Measurements from ENCODE around the gene IFNL2.
"Not testable (repeated sequence)": the region's sequence is repeated elsewhere in the genome, so short reads cannot be mapped to it uniquely, and the experiment has no call there.

IFNL2 gene

DNA sequence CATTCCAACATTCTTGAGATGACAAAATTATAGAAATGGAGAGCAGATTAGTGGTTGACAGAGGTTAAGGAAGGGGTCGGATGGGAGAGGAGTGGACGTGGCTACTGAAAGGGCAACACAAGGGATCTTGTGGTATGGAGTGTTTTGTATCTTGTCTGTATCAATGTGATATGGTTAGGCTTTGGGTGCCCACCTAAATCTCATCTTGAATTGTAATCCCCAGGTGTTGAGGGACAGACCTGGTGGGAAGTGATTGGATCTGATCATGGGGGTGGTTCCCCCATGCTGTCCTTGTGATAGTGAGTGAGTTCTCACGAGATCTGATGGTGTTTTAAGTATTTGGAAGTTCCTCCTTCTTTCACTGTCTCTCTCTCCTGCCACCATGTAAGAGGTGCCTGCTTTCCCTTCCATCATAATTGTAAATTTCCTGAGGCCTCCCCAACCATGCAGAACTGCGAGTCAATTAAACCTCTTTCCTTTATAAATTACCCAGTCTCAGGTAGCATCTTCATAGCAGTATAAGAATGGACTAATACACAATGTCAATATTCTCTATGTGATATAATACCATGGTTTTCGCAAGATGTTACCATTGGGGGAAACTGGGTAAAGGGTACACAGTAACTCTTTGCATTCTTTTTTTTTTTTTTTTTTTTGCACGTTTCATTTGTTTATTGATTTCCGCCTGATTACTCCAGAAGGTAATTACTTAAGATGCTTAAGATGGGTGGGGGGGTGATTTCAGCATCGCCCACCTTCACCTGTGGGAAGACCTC lies 14.6 kb upstream of the IFNL2 start:
- DNase-seq (ENCODE audit: low read depth) = no peak

DNA sequence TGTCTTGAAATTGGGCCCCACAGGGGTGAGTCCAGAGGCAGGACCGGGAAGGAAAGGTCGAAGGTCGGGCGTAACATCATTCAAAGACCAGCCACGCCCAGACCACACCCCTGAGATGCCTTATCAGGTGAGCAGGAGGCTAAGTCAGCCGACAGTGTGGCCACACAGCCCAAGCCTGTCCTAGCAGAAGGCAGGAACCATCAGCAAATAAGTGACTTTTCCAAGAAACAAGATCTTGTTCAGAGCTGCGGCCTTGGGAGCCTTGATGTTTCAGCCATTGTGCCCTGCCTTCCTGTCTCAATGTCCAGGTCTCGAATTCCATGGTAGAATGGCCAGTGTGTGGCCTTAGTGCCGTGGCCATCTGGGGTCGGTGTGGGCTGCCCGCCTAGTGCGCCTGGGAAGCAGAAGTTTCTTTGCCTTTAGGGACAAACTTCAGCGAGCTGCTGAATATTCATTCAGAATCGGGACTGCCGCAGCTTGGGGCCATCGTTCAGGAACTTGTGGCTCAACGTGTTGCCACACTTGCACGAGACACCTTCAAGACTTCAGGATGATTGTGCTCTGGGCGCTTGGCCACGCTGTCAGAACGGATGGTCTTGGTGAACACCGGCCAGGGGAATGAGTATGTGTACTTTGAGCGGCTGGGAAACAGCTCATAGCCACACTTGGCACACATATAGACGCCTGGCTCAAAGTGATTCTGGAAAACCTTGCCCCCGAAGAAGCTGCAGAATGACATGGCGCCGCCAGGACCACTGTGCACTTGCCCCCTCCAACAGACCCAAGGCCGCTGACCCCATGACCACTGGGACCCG lies 13.5 kb upstream of the IFNL2 start:
- no peak for DNase-seq (ENCODE audit: low read depth)

GRCh38 chr19:39257227-39257626 lies 11.0 kb upstream of the IFNL2 start:
- no peak for DNase-seq (ENCODE audit: low read depth)

- DNase-seq (ENCODE audit: low read depth) = no peak
Observed at GRCh38 chr19:39261704-39262103, 6.5 kb upstream of the IFNL2 start.

DNA sequence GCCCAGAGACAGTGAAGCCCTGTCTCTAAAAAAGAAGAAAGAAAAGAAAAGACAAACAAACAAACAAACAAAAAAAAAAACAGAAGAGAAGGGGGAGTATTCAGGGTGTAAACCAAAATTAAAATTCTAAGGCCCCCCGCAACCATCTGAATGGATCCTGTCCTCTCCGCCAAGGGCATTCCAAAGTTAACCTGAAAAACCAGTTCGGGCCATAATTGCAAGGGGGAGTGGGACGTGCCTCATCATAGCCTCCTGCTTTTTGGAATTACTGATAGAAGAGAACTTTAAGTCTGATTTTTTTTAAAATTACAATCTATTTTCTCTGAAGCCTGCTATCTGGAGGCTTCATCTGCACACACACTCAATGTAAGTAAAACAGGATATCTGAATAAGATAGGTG lies 5.7 kb upstream of the IFNL2 start:
- no peak for DNase-seq (ENCODE audit: low read depth)

DNA sequence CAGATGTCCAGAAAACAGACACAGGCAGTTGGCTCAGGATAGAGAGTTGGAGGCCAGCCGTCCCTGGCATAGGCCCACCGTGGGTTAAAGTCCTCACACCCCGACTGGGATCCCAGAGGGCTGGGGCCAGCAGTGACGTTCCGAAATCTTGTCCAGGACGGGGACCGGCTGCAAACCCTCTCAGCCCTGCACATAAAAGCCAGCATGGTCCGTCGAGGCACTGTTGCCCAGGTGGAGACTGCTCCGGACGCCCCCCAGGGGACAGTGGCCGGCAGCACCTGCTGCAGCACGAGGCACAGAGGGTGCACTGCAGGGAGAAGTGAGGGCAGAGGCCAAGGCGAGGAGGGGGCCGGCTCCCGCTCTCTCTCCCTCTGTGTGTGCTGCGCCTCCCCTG lies 4.3 kb upstream of the IFNL2 start:
- DNase-seq (ENCODE audit: low read depth) = no peak

GRCh38 chr19:39264306-39265290 lies 3.6 kb upstream of the IFNL2 start:
- DNase-seq (ENCODE audit: low read depth) = no peak

- no peak for DNase-seq (ENCODE audit: low read depth)
Observed at GRCh38 chr19:39265321-39265916, 2.8 kb upstream of the IFNL2 start.

DNA sequence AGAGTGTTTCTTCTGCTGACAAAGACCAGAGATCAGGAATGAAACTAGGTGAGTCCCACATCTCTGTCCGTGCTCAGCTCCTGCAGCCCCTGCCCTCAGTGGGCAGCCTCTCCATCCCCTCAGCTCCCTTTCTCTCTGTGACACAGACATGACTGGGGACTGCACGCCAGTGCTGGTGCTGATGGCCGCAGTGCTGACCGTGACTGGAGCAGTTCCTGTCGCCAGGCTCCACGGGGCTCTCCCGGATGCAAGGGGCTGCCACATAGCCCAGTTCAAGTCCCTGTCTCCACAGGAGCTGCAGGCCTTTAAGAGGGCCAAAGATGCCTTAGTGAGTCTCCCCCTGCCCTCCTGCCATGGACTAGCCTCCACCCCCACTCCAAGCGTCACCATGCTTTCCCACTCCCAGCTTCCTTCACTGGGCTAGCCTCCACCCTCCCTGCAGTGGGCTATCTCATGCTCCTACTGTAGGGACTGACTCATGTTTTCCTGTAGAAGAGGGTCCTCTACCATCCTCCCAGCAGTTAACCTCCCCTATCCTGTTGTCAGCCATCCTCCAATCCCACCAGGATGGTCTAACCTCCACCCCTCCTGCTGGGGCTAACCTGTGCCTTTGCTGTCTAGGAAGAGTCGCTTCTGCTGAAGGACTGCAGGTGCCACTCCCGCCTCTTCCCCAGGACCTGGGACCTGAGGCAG lies 481 bp downstream of the IFNL2 start:
- not testable (repeated sequence) for DNase-seq (ENCODE audit: low read depth)

GRCh38 chr19:39269369-39269768 lies 1.2 kb downstream of the IFNL2 start:
- DNase-seq (ENCODE audit: low read depth) = not testable (repeated sequence)

DNA sequence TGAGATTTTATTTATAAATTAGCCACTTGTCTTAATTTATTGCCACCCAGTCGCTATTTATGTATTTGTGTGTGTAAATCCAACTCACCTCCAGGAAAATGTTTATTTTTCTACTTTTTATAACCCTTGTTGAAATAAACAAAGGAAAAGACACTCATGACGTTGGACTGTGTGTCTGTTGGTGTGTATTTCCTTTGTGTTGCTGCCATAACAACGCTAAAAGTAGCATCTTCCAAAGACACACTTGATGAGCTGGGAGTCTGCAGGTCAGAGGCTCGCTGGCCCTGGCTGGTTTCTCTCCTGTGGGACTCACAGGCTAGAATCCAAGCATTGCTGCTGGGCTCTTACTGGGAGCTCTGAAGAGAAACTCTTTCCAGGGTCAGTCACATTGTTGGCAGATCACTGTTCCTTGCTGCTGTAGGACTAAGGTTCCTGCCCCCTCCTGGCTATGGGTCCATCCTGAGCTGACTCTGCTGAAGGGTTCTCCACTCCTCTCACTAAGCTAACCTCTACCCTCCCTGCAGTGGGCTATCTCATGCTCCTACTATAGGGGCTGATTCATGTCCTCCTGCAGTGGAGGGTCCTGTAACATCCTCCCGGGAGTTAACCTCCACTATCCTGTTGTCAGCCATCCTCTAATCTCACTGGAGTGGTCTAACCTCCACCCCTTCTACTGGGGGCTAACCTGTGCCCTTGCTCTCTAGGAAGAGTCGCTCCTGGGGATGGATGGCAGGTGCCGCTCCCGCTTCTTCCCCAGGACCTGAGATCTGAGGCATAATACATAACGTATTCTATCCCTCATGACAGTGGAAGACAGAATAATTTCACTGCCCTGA lies 2.1 kb downstream of the IFNL2 start:
- DNase-seq (ENCODE audit: low read depth) = no peak

DNA sequence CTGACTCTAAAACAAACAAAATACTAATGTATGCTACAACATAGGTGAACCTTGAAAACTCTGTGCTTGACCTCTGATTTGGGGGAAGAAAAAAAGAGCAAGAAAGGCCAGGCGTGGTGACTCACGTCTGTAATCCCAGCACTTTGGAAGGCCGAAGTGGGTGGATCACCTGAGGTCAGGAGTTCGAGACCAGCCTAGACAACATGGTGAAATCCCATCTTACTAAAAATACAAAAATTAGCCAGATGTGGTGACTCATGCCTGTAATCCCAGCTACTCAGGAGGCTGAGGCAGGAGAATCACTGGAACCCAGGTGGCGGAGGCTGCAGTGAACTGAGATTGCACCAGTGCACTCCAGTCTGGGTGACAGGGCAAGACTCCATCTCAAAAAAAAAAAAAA lies 5.7 kb downstream of the IFNL2 start:
- not testable (repeated sequence) for DNase-seq (ENCODE audit: low read depth)

GRCh38 chr19:39275578-39275977 lies 7.4 kb downstream of the IFNL2 start:
- DNase-seq (ENCODE audit: low read depth) = no peak

DNA sequence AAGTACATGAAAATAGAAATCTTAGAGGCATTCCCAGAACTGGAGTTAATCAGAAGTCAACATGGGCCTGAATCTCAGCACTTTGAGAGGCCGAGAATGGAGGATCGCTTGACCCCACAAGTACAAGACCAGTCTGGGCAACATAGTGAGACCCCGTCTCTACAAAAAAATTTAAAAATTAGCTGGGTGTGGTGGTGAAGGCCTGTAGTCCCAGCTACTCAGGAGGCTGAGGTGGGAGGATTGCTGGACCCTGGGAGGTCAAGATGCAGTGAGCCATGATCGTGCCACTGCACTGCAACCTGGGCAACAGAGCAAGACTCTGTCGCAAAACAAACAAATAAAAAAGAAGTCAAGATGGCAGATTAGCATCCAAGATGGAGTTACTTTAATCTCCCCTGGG lies 8.5 kb downstream of the IFNL2 start:
- DNase-seq (ENCODE audit: low read depth) = no peak

DNA sequence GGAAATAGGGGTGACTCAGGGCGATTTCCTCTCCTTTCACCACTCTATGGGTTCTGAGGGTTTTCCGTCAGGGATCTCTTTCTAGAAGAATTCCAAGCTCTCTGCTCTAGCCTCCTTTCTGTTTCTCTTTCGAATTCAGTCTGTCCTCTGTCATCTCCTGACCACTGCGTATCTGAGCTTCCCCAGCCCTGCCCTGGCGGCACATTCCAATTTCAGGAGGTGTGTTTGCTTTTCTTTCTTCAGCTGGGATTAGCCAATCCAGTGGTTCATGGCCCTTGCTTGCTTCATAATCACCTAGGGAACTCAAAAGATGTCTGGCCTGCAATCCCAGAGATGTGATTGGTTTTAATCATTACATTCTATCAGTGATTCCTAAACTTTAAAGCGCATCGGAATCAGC lies 9.4 kb downstream of the IFNL2 start:
- no peak for DNase-seq (ENCODE audit: low read depth)

DNA sequence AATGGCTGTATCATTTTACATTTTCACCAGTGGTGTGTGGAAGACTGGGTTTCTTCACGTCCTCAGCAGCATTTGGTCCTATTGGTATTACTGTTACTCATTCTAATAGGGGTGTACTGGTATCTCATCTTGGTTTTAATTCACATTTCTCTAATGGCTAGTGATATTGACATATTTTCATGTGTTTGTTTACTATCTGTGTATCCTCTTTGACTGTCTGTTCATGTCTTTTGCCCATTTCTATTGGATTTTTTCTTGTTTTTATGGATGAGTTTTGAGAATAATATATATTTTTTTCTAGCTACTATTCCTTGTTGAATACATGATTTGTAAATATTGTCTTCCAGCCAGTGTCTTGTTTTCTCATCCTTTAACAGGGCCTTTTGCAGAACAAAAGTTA lies 13.8 kb downstream of the IFNL2 start:
- no peak for DNase-seq (ENCODE audit: low read depth)

DNA sequence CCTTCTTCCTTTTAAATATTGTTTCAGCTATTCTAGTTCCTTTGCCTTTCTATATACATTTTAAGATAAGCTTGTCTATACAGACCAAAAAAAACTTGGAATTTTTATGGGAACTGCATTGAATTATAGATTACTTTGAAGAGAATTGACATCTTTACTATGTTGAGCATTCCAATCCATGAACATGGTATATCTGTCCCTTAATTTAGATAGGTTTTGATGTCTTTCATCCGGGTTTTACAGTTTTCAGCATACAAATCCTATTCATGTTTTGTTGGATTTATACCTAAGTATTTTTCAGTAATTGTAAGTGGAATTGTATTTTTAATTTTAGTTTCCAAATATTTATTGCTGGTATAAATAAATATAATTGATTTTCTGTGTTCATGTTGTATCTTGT lies 15.8 kb downstream of the IFNL2 start:
- no peak for DNase-seq (ENCODE audit: low read depth)

GRCh38 chr19:39293394-39293793 lies 25.2 kb downstream of the IFNL2 start:
- DNase-seq (ENCODE audit: low read depth) = no peak

- DNase-seq (ENCODE audit: low read depth) = no peak
Observed at GRCh38 chr19:39296055-39296645, 28.0 kb downstream of the IFNL2 start, which contains the start of gene IFNL1. IFNL1 (plus strand) TSS chr19:39296407; CDS start chr19:39296422, 15 bp downstream.

GRCh38 chr19:39296906-39297305 lies 28.7 kb downstream of the IFNL2 start:
- no peak for DNase-seq (ENCODE audit: low read depth)
